Activated B cell treated with CpG ODN at 0.5 μM for 24 hours (primary cell): ENCODE measurements around the gene ASB15. TPM values are rescaled to one million over a fixed set of nuclear protein-coding genes. Genes with fewer than 3 reads are reported as not detected.

Experiments used
- ATAC-seq: fragments of 200-7000 bp; cut with Tn5 transposase; one replicate; pipeline ENCODE4 v1.10.0; 2021; ENCODE audit warnings: low read depth, mild to moderate bottlenecking, moderate library complexity
- CTCF ChIA-PET: fragments of 350-600 bp; sonication (Branson Sonifier 250); formaldehyde crosslinking; loops from one replicate; lab custom pipeline; 2021; ENCODE audit warnings: antibody characterized with exemption; lab: Charles Lee
- POLR2A ChIA-PET: fragments of 350-600 bp; sonication (Branson Sonifier 250); formaldehyde crosslinking; loops from one replicate; lab custom pipeline; 2021; ENCODE audit warnings: antibody characterized with exemption; lab: Charles Lee
- DNase-seq: peaks from one replicate; pipeline ENCODE4 v3.0.0; 2022
- H3K27ac Mint-ChIP-seq: one replicate; pipeline ENCODE4 v1.8.0; 2020; ENCODE audit warnings: mixed read lengths
- H3K27me3 Mint-ChIP-seq: one replicate; pipeline ENCODE4 v1.8.0; 2021; ENCODE audit warnings: mixed read lengths
- H3K36me3 Mint-ChIP-seq: one replicate; pipeline ENCODE4 v1.8.0; 2021; ENCODE audit warnings: low read depth, mixed read lengths
- H3K4me1 Mint-ChIP-seq: one replicate; pipeline ENCODE4 v1.8.0; 2021; ENCODE audit warnings: mixed read lengths
- H3K4me3 Mint-ChIP-seq: one replicate; pipeline ENCODE4 v1.8.0; 2020; ENCODE audit warnings: mild to moderate bottlenecking, mixed read lengths
- H3K9me3 Mint-ChIP-seq: one replicate; pipeline ENCODE4 v1.8.0; 2020; ENCODE audit warnings: mixed read lengths
- intact Hi-C: fragments of 100-400 bp; cut with micrococcal nuclease; formaldehyde crosslinking; loops from one replicate; pipeline ENCODE4 v1.15.1; 2024
- total RNA-seq: library from RNA; stranded (reverse); gene quantifications from 2 replicates; pipeline ENCODE4 v1.2.3, GENCODE V29; 2022
- TF ChIP-seq, protein P1 (sequence below): fragments of 200-600 bp; IDR thresholded peaks from one replicate; pipeline ENCODE4 v1.8.0; 2022; ENCODE audit warnings: antibody characterized with exemption, mild to moderate bottlenecking

Gene ASB15
- total RNA-seq, 1 donor from 2014 or later, result not detected

DNA sequence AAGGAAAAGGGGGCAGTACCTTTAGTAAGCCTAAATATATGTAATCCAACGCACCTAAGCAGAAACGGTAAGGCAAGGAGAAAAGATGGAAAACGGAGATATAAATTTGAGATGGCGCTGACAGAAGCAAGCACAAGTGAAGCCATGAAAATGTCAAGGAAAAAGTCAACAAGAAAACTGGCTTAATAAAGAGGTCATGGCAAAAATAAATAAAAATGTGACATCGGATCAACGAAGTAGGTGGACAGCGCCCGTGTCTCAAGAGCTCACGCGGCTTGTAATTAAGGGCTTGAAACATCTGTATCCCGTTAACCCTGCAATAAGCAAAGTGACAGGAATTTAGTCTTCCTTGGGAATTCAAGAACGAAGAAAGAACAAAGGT lies 44.6 kb upstream of the ASB15 start:
- no peak overlapping the region for H3K27ac Mint-ChIP-seq
- POLR2A ChIA-PET, result interaction anchor here (1.0 to 2.1 kb wide), 5 partner anchors 9 to 1373 kb away, joined by 3 to 28 read pairs (median 8); partner anchors contain the start of genes IQUB, POT1 and WASL
- H3K9me3 Mint-ChIP-seq, result no peaks in the 10 kb centered on the region

DNA sequence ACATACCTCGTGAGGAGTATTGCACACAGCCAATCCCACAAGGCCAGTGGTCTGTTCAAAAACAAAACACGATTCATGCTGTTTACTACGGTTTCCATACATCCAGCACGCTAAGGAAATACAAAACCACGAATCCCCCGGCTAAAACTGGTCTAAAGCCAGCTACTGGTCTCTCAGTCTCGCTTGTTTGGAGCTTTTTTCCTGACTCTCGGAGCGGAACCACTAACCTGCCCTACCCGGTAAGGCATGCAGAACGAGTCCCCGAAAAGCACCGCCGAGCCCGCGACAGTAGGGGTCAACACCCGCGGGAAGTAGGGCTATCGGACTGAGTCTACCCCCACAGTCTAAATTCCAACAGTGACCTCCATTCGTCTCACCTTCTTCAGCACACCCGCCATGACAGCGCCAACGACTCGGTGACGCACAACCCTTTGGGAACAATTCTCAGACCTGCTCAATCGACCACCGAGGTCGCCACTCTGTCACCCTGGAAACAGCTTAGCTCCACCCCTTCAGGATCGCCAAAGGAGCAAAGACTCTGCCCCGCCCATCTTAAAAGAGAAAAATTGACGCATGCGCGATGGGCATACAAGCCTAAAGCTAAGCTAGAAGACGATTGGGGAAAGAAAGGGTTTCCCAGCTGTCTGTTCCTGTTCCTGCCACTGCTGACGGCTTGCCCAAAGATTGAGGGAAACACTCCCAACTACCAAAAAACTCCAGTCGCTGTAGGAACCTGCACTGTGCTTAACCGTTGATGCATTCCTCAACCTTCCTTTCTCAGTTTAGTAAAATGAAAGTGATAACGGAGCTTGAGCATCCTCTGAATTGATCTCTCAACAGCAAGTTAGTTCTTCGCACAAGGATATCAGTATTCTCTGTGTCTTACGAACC lies 44.0 kb upstream of the ASB15 start, which contains the start of gene NDUFA5:
Gene NDUFA5 (minus strand): TSS at position 421 of the 891 bp plus-strand sequence. CDS start 23 bp downstream, at position 398.
- TF ChIP-seq, protein P1, sequence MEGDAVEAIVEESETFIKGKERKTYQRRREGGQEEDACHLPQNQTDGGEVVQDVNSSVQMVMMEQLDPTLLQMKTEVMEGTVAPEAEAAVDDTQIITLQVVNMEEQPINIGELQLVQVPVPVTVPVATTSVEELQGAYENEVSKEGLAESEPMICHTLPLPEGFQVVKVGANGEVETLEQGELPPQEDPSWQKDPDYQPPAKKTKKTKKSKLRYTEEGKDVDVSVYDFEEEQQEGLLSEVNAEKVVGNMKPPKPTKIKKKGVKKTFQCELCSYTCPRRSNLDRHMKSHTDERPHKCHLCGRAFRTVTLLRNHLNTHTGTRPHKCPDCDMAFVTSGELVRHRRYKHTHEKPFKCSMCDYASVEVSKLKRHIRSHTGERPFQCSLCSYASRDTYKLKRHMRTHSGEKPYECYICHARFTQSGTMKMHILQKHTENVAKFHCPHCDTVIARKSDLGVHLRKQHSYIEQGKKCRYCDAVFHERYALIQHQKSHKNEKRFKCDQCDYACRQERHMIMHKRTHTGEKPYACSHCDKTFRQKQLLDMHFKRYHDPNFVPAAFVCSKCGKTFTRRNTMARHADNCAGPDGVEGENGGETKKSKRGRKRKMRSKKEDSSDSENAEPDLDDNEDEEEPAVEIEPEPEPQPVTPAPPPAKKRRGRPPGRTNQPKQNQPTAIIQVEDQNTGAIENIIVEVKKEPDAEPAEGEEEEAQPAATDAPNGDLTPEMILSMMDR, result no peak
- DNase-seq (peak; percentile 80), ATAC-seq (peak; percentile 97)
- Mint-ChIP-seq H3K36me3 (peaks cover 11% of the 10 kb centered on the region), H3K4me3 (no peak within 1 kb of the TSS), H3K4me1 (peaks cover 10% of the 10 kb centered on the region), H3K9me3 (no peaks in the 10 kb centered on the region), H3K27ac (no peak within 1 kb of the TSS), H3K27me3 (peaks cover 10% of the 10 kb centered on the region)
- CTCF ChIA-PET, result interaction anchor here (1.0 to 1.4 kb wide), 3 partner anchors 18 to 65 kb away, joined by 3 to 4 read pairs (median 4); no protein-coding TSS in a partner anchor
- intact Hi-C loops, result loop anchor here (1.0 to 2.0 kb wide), 3 partner anchors 22 to 1371 kb away; partner anchors contain the start of genes POT1 and WASL
- POLR2A ChIA-PET, result interaction anchor here (1.0 to 2.1 kb wide), 5 partner anchors 10 to 1372 kb away, joined by 3 to 28 read pairs (median 8); partner anchors contain the start of genes IQUB, POT1 and WASL

More for the DNA sequence above, 44.6 kb upstream of the ASB15 start:
- TF ChIP-seq, protein P1, result no peak
- Mint-ChIP-seq H3K4me1 (peaks cover 10% of the 10 kb centered on the region), H3K36me3 (peaks cover 17% of the 10 kb centered on the region), H3K4me3 (no peak overlapping the region), H3K27me3 (peaks cover 10% of the 10 kb centered on the region)
- DNase-seq (no peak), ATAC-seq (no peak)
- CTCF ChIA-PET, result interaction anchor here (1.0 to 1.4 kb wide), 3 partner anchors 18 to 65 kb away, joined by 3 to 4 read pairs (median 4); no protein-coding TSS in a partner anchor
- intact Hi-C loops, result loop anchor here (1.0 to 2.0 kb wide), 3 partner anchors 22 to 1372 kb away; partner anchors contain the start of genes POT1 and WASL

DNA sequence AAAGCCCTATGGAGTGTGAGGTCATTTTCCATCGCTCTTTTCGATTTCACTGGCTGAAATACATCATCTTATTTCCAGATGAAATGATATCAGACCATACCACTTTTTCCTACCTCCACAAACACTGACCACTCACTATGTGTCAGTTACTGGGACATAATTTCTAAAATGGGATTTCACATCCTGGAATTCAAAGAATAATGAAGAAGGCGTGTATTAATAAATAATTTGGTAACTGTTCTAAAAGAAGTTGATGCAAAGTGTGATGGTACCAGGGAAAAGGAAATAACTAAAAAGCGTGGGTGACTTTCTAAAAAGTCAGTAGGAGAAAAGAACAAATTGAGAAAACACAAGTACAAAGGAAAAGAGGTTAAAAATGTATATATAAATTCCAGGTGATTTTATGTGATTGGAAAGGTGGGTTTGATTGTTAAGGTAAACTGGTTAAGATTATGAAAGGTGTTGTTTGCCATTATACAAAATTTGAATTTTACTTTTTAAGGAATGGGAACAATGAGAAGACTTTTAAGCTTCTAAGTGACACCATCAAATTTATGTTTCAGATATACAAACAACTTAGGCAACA lies 43.2 kb upstream of the ASB15 start:
- no peak overlapping the region for H3K4me3 Mint-ChIP-seq
- DNase-seq, result no peak
- CTCF ChIA-PET, result interaction anchor here (1.0 to 1.4 kb wide), 3 partner anchors 19 to 66 kb away, joined by 3 to 4 read pairs (median 4); no protein-coding TSS in a partner anchor
- no peak overlapping the region for H3K27ac Mint-ChIP-seq
- no peaks in the 10 kb centered on the region for H3K9me3 Mint-ChIP-seq
- peaks cover 4% of the 10 kb centered on the region for H3K4me1 Mint-ChIP-seq
- no peak for ATAC-seq
- POLR2A ChIA-PET, result interaction anchor here (1.6 to 2.1 kb wide), 4 partner anchors 11 to 1371 kb away, joined by 6 to 28 read pairs (median 16); partner anchors contain the start of genes IQUB, POT1 and WASL
- peaks cover 10% of the 10 kb centered on the region for H3K27me3 Mint-ChIP-seq
- intact Hi-C loops, result no loop called here
- H3K36me3 Mint-ChIP-seq, result peaks cover 4% of the 10 kb centered on the region
- TF ChIP-seq, protein P1, result no peak

DNA sequence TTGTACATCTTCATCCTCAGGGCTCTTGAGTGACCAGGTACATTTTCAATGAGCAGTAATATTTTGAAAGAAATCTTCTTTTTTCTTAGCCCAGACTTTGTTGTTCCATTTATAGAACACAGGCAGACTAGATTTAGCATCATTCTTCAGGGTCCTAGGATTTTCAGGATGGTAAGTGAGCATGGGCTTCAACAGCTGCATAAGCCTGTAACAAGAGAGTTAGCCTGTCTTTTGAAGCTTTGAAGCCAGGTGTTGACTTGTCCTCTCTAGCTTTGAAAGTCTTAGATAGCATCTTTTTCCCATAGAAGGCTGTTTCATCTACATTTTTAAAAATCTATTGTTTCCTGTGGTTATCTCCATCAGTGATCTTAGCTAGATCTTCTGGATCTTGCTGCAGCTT lies 39.5 kb upstream of the ASB15 start:
- no peaks in the 10 kb centered on the region for H3K36me3 Mint-ChIP-seq
- H3K27me3 Mint-ChIP-seq, result peaks cover 13% of the 10 kb centered on the region
- no peaks in the 10 kb centered on the region for H3K4me1 Mint-ChIP-seq
- ATAC-seq (no peak), DNase-seq (no peak)
- no peak overlapping the region for H3K4me3 Mint-ChIP-seq
- no peaks in the 10 kb centered on the region for H3K9me3 Mint-ChIP-seq
- TF ChIP-seq, protein P1, result no peak
- ChIA-PET CTCF (no interaction called here), POLR2A (no interaction called here)
- H3K27ac Mint-ChIP-seq, result no peak overlapping the region
- intact Hi-C loops, result no loop called here
